Ishikawa (cell line): ENCODE data around the gene HES3.

Source experiments
- EP300 ChIP-seq: IDR thresholded peaks from 2 replicates; pipeline ENCODE4 v1.6.1; 2012; ENCODE audit warnings: borderline replicate concordance
- TCF12 ChIP-seq: IDR thresholded peaks from 2 replicates; pipeline ENCODE4 v1.6.1; 2012; ENCODE audit warnings: low read depth
- YY1 ChIP-seq: IDR thresholded peaks from 2 replicates; pipeline ENCODE4 v1.6.1; 2012; ENCODE audit warnings: low read depth
- TF ChIP-seq, protein P1 (sequence below): IDR thresholded peaks from 2 replicates; pipeline ENCODE4 v1.6.1; 2012

DNA sequence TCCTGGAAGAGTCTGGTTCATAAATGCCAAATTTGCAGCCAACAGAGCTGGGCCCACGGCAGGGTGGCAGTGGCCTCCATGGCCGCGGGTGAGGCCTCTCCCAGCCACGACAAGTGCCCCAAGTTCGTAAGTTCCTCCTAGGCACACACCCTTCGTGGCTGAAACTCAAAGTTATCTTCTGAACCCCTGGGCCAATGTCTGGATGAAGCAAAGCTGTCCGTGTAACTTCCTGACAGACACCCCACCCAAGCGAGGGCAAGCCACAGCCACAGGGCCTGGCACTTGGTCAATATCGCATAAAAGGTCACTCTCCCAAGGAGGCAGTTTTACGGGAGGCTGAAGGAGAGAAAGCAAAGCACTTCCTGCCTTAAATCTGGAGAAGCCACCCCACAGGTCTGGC is 44.7 kb downstream of the HES3 start:
- TF ChIP-seq YY1 (no peak), EP300 (no peak), TCF12 (no peak)
- TF ChIP-seq, protein P1, sequence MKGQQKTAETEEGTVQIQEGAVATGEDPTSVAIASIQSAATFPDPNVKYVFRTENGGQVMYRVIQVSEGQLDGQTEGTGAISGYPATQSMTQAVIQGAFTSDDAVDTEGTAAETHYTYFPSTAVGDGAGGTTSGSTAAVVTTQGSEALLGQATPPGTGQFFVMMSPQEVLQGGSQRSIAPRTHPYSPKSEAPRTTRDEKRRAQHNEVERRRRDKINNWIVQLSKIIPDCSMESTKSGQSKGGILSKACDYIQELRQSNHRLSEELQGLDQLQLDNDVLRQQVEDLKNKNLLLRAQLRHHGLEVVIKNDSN = no peak
